Left colon (tissue), 2 donors: ENCODE results near the gene USP10. TPM values are rescaled to one million over a fixed set of nuclear protein-coding genes. Genes with fewer than 3 reads are reported as not detected.
"Not testable (repeated sequence)": the region's sequence is repeated elsewhere in the genome, so short reads cannot be mapped to it uniquely, and the experiment has no call there.

Source experiments
- ATAC-seq: fragments of 200-7000 bp; cut with Tn5 transposase; one replicate; pipeline ENCODE4 v1.9.1; 2020; ENCODE audit warnings: mild to moderate bottlenecking, moderate library complexity
- DNase-seq, 2 donors: peaks; one replicate each; pipeline ENCODE4 v3.0.0-alpha.2; 2020
- intact Hi-C, 2 donors: fragments of 100-400 bp; cut with DNase I in 1 of 2; cut with micrococcal nuclease in 1 of 2; formaldehyde crosslinking; loops; one replicate each; pipeline versions ENCODE4 v1.11.2 to v1.14.0; 2022; cut with DNase I, micrococcal nuclease
- total RNA-seq, 2 donors: library from RNA; stranded (reverse); fragmentation: NEBNext Ultra II Directional; extraction: Animal tissue kit (Norgen Biotek cat#: 25700); gene quantifications; one replicate each; pipeline ENCODE4 v1.2.1, GENCODE V29; 2021
- donor health status: DM: no; HTN: no; CAD: no.
- donor health status: DM: yes; HTN: yes; CAD: no.

USP10 gene
- total RNA-seq, 2 donors from 2014 or later = 65.3 to 77.3 TPM

- DNase-seq (no peak), ATAC-seq (no peak)
- intact Hi-C loops = no loop called here
Measured at GRCh38 chr16:84690088-84690819, 9.5 kb upstream of the USP10 start.

GRCh38 chr16:84692451-84693214 is 7.2 kb upstream of the USP10 start:
- DNase-seq = no peak
- intact Hi-C loops = no loop called here
- ATAC-seq = no peak

- DNase-seq, intact Hi-C loops, ATAC-seq: not testable (repeated sequence)
Measured at GRCh38 chr16:84693869-84694268, 5.9 kb upstream of the USP10 start.

GRCh38 chr16:84694980-84695379 is 4.8 kb upstream of the USP10 start:
- no peak for ATAC-seq
- intact Hi-C loops = no loop called here
- no peak for DNase-seq

- ATAC-seq (peak; percentile 37), DNase-seq (peak in 1 of 2 donors; percentile 30)
- intact Hi-C loops = no loop called here
Measured at GRCh38 chr16:84699147-84699711, 571 bp upstream of the USP10 start.

- intact Hi-C loops = no loop called here
- ATAC-seq (peak; percentile 42), DNase-seq (peak in 1 of 2 donors; percentile 42)
Measured at GRCh38 chr16:84700446-84701300, 873 bp downstream of the USP10 start.

GRCh38 chr16:84703681-84704080 is 3.9 kb downstream of the USP10 start:
- no peak for ATAC-seq
- intact Hi-C loops = no loop called here

GRCh38 chr16:84704253-84704652 is 4.5 kb downstream of the USP10 start:
- ATAC-seq (no peak), DNase-seq (no peak)
- intact Hi-C loops = no loop called here

More at GRCh38 chr16:84703681-84704080, 3.9 kb downstream of the USP10 start:
- no peak for DNase-seq

GRCh38 chr16:84706856-84707255 is 7.1 kb downstream of the USP10 start:
- intact Hi-C loops = no loop called here
- no peak for ATAC-seq
- DNase-seq = no peak

- intact Hi-C loops = no loop called here
- ATAC-seq = no peak
- DNase-seq = no peak
Measured at GRCh38 chr16:84709609-84710008, 9.8 kb downstream of the USP10 start.

- DNase-seq = no peak
- intact Hi-C loops = no loop called here
- no peak for ATAC-seq
Measured at GRCh38 chr16:84710686-84711085, 10.9 kb downstream of the USP10 start.

GRCh38 chr16:84712138-84712671 is 12.4 kb downstream of the USP10 start:
- ATAC-seq = no peak
- no peak for DNase-seq
- intact Hi-C loops = no loop called here

GRCh38 chr16:84712801-84713775 is 13.3 kb downstream of the USP10 start:
- intact Hi-C loops = no loop called here
- no peak for ATAC-seq
- no peak for DNase-seq

GRCh38 chr16:84714028-84714427 is 14.2 kb downstream of the USP10 start:
- ATAC-seq (no peak), DNase-seq (no peak)
- intact Hi-C loops = no loop called here

- DNase-seq (no peak), ATAC-seq (no peak)
- intact Hi-C loops = no loop called here
Measured at GRCh38 chr16:84715424-84715823, 15.6 kb downstream of the USP10 start.

- no peak for ATAC-seq
- intact Hi-C loops = no loop called here
- no peak for DNase-seq
Measured at GRCh38 chr16:84715854-84716253, 16.1 kb downstream of the USP10 start.

- DNase-seq (no peak), ATAC-seq (no peak)
- intact Hi-C loops = no loop called here
Measured at GRCh38 chr16:84716740-84717139, 16.9 kb downstream of the USP10 start.

- intact Hi-C loops = no loop called here
- ATAC-seq (peak; percentile 58), DNase-seq (no peak)
Measured at GRCh38 chr16:84717484-84717883, 17.7 kb downstream of the USP10 start.
